Chondrocyte (in vitro differentiated cells): ENCODE results near the gene OR6N1. TPM values are rescaled to one million over a fixed set of nuclear protein-coding genes. Genes with fewer than 3 reads are reported as not detected.

ENCODE experiments used
- DNase-seq: peaks from one replicate; pipeline ENCODE4 v3.0.0; 2021; ENCODE audit warnings: mixed read lengths, low spot score
- H3K27ac Mint-ChIP-seq: one replicate; pipeline ENCODE4 v1.8.0; 2021; ENCODE audit warnings: mild to moderate bottlenecking, moderate library complexity, mixed read lengths; ENCODE audit not compliant: unreplicated experiment
- H3K27me3 Mint-ChIP-seq: 2 replicates; pipeline ENCODE4 v1.8.0; 2021; ENCODE audit warnings: low read depth, mixed read lengths
- H3K36me3 Mint-ChIP-seq: 2 replicates; pipeline ENCODE4 v1.8.0; 2021; ENCODE audit warnings: low read depth, mixed read lengths
- H3K4me1 Mint-ChIP-seq: 2 replicates; pipeline ENCODE4 v1.8.0; 2021; ENCODE audit warnings: low read depth, mild to moderate bottlenecking, mixed read lengths
- H3K4me3 Mint-ChIP-seq: one replicate; pipeline ENCODE4 v1.8.0; 2021; ENCODE audit warnings: mild to moderate bottlenecking, moderate library complexity, mixed read lengths; ENCODE audit not compliant: unreplicated experiment
- H3K9me3 Mint-ChIP-seq: 2 replicates; pipeline ENCODE4 v1.8.0; 2021; ENCODE audit warnings: low read depth, mixed read lengths
- CTCF ChIP-seq: fragments of 200-600 bp; sonication (generic); IDR thresholded peaks from 2 replicates; pipeline ENCODE4 v1.5.0; 2021; ENCODE audit warnings: antibody characterized with exemption, mild to moderate bottlenecking, moderate library complexity
- total RNA-seq: library from RNA; stranded (reverse); gene quantifications from 3 replicates; pipeline ENCODE4 v1.2.1, GENCODE V29; 2021

OR6N1 gene
- total RNA-seq, 1 donor from 2014 or later, result not detected

DNA sequence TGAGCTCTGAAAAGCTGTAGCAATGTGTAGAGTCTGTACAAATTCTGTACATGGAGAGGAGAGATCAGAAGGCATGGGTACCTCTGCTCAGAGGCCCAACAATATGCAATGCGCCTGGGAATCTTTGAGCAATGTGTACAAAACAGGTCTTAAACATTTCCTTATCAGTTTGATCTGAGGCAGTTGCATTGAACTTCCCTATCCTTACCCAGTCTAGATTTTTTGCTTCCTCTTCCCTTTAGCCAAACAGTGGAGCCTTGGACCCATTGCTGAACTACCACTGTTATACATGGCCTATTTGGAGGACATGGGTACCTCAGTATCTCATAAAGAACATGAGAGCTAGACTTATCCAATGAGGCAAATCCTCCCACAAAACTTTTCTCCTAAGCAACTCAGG lies 46.6 kb upstream of the OR6N1 start:
- Mint-ChIP-seq H3K27me3 (peaks cover 3% of the 10 kb centered on the region), H3K9me3 (no peaks in the 10 kb centered on the region), H3K36me3 (no peaks in the 10 kb centered on the region), H3K27ac (no peak overlapping the region), H3K4me1 (no peaks in the 10 kb centered on the region), H3K4me3 (no peak overlapping the region)
- DNase-seq, result no peak
- no peak for TF ChIP-seq CTCF

DNA sequence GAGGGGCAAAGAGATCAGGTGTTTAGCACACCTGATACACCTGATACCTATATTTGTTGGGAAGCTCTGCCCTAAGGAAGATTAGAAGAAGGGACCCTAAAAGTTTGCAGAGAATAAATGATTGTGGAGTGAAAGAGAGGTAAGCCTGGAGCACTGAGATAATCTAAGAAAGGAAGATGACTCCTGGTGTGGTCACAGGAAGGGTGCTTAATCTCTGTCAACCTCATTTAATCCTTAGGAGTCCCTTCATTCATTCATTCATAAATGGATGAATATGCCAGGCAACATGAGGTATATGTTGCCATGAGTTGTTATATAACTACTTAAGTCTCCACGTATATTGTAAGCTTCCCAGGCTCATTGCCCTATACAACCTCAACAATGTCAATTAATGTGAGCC lies 43.0 kb upstream of the OR6N1 start:
- Mint-ChIP-seq H3K9me3 (no peaks in the 10 kb centered on the region), H3K27ac (no peak overlapping the region), H3K36me3 (no peaks in the 10 kb centered on the region), H3K4me3 (no peak overlapping the region), H3K27me3 (peaks cover 3% of the 10 kb centered on the region), H3K4me1 (no peaks in the 10 kb centered on the region)
- DNase-seq, result no peak
- TF ChIP-seq CTCF, result no peak

DNA sequence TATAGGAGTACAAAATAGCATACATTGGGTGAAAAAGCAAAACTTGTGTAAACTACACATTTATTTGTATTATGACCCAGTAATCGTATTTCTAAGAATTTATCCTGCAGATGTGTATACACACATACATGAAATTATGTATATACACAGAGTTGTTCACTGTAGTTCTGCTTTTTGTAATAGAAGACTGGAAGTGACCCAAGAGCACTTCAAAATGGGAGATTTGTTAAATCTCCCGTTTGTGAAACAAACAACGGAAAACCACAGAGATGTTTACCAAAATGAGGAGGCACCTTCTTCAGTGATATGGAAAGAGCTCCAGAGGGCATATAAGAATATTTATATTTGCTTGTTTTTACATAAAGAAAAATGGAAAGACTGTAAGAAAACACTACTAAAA lies 41.2 kb upstream of the OR6N1 start:
- H3K27me3 Mint-ChIP-seq, result peaks cover 3% of the 10 kb centered on the region
- TF ChIP-seq CTCF, result no peak
- no peaks in the 10 kb centered on the region for H3K4me1 Mint-ChIP-seq
- no peaks in the 10 kb centered on the region for H3K36me3 Mint-ChIP-seq
- H3K4me3 Mint-ChIP-seq, result no peak overlapping the region
- H3K27ac Mint-ChIP-seq, result no peak overlapping the region
- no peak for DNase-seq
- H3K9me3 Mint-ChIP-seq, result no peaks in the 10 kb centered on the region

- Mint-ChIP-seq H3K36me3 (no peaks in the 10 kb centered on the region), H3K4me3 (no peak overlapping the region), H3K27ac (no peak overlapping the region), H3K9me3 (no peaks in the 10 kb centered on the region), H3K4me1 (no peaks in the 10 kb centered on the region), H3K27me3 (no peaks in the 10 kb centered on the region)
- TF ChIP-seq CTCF, result no peak
- DNase-seq, result no peak
These were observed 40.3 kb upstream of the OR6N1 start for GRCh38 chr1:158812336-158812735.

GRCh38 chr1:158810311-158810710 lies 38.3 kb upstream of the OR6N1 start:
- H3K9me3 Mint-ChIP-seq, result no peaks in the 10 kb centered on the region
- no peak for DNase-seq
- no peaks in the 10 kb centered on the region for H3K36me3 Mint-ChIP-seq
- H3K27ac Mint-ChIP-seq, result no peak overlapping the region
- no peak overlapping the region for H3K4me3 Mint-ChIP-seq
- H3K4me1 Mint-ChIP-seq, result no peaks in the 10 kb centered on the region
- H3K27me3 Mint-ChIP-seq, result no peaks in the 10 kb centered on the region
- no peak for TF ChIP-seq CTCF
